HepG2 (cell line): ENCODE measurements around the gene HDLBP. TPM values are rescaled to one million over a fixed set of nuclear protein-coding genes. Genes with fewer than 3 reads are reported as not detected.

ENCODE experiments used
- DPF2 ChIP-seq: sonication (generic); formaldehyde crosslinking; IDR thresholded peaks from 2 replicates; pipeline ENCODE4 v1.4.0; 2020; ENCODE audit warnings: mild to moderate bottlenecking, low read depth, missing genetic modification reagents, borderline replicate concordance
- NFYB ChIP-seq: sonication (generic); formaldehyde crosslinking; IDR thresholded peaks from 2 replicates; pipeline ENCODE4 v1.4.0; 2020; ENCODE audit warnings: missing genetic modification reagents
- PRMT3 ChIP-seq: sonication (generic); formaldehyde crosslinking; IDR thresholded peaks from 2 replicates; pipeline ENCODE4 v1.8.1; 2022; ENCODE audit warnings: low read depth, mild to moderate bottlenecking, moderate library complexity, missing genetic modification reagents, borderline replicate concordance
- RARG ChIP-seq: sonication (generic); formaldehyde crosslinking; IDR thresholded peaks from 2 replicates; pipeline ENCODE4 v1.4.0; 2020; ENCODE audit warnings: low read depth, mild to moderate bottlenecking, missing genetic modification reagents
- SALL2 ChIP-seq: sonication (generic); formaldehyde crosslinking; IDR thresholded peaks from 2 replicates; pipeline ENCODE4 v1.8.1; 2023; ENCODE audit warnings: mild to moderate bottlenecking, missing genetic modification reagents, inconsistent platforms
- ZEB1 ChIP-seq: IDR thresholded peaks from 2 replicates; pipeline ENCODE4 v1.6.1; 2012; ENCODE audit warnings: mild to moderate bottlenecking, low read depth, inconsistent platforms; ENCODE audit not compliant: insufficient replicate concordance
- ZNF232 ChIP-seq: sonication (generic); formaldehyde crosslinking; IDR thresholded peaks from 2 replicates; pipeline ENCODE4 v1.4.0; 2020; ENCODE audit warnings: missing genetic modification reagents, borderline replicate concordance
- ZNF251 ChIP-seq: sonication (generic); formaldehyde crosslinking; IDR thresholded peaks from 2 replicates; pipeline ENCODE4 v1.9.0; 2021; ENCODE audit warnings: mild to moderate bottlenecking, missing genetic modification reagents
- ZNF296 ChIP-seq: sonication (generic); formaldehyde crosslinking; conservative IDR thresholded peaks from 2 replicates; pipeline ENCODE4 v1.5.0; 2020; ENCODE audit warnings: mild to moderate bottlenecking, missing genetic modification reagents
- ZNF44 ChIP-seq: sonication (generic); formaldehyde crosslinking; IDR thresholded peaks from 2 replicates; pipeline ENCODE4 v1.5.1; 2020; ENCODE audit warnings: mild to moderate bottlenecking, missing genetic modification reagents
- ZNF549 ChIP-seq: sonication (generic); formaldehyde crosslinking; IDR thresholded peaks from 2 replicates; pipeline ENCODE4 v1.5.0; 2020; ENCODE audit warnings: missing genetic modification reagents
- ZNF644 ChIP-seq: IDR thresholded peaks from 2 replicates; pipeline ENCODE4 v1.6.1; 2016; ENCODE audit warnings: low read depth
- ZNF670 ChIP-seq: sonication (generic); formaldehyde crosslinking; IDR thresholded peaks from 2 replicates; pipeline ENCODE4 v1.8.0; 2022; ENCODE audit warnings: mild to moderate bottlenecking, missing genetic modification reagents, borderline replicate concordance
- ZNF766 ChIP-seq: sonication (generic); formaldehyde crosslinking; IDR thresholded peaks from 2 replicates; pipeline ENCODE4 v1.5.0; 2020; ENCODE audit warnings: missing genetic modification reagents, borderline replicate concordance
- ZZZ3 ChIP-seq: sonication (generic); formaldehyde crosslinking; IDR thresholded peaks from 2 replicates; pipeline ENCODE4 v1.4.0; 2020; ENCODE audit warnings: missing genetic modification reagents, mild to moderate bottlenecking, borderline replicate concordance
- polyA plus RNA-seq, 8 experiments: library from polyadenylated mRNA; depleted of rRNA in 3 of 8; stranded (reverse) in 7 of 8; unstranded in 1 of 8; fragments of >200 nt; fragmentation: Illumina TruSeq in 4 of 8; extraction: Trizol in 4 of 8; gene quantifications; 2 replicates each; pipeline versions ENCODE4 v1.2.1 to v1.2.3, GENCODE V29; 2011 to 2016; ENCODE audit warnings: low read depth in 4 of 8, missing spikeins in 1 of 8, mixed read lengths in 1 of 8; ENCODE audit not compliant: insufficient read depth in 1 of 8
- total RNA-seq, 5 experiments: library from RNA; depleted of rRNA; stranded (reverse); fragments of >200 nt; fragmentation: Illumina TruSeq; extraction: Trizol; gene quantifications; 2 replicates each; pipeline ENCODE4 v1.2.3, GENCODE V29; 2016; ENCODE audit warnings: low read depth in 1 of 5
- TF ChIP-seq, protein P1 (sequence below): IDR thresholded peaks from 2 replicates; pipeline ENCODE4 v1.6.1; 2016; ENCODE audit warnings: low read depth
- TF ChIP-seq, protein P2 (sequence below): sonication (generic); formaldehyde crosslinking; IDR thresholded peaks from 2 replicates; pipeline ENCODE4 v1.4.0; 2020; ENCODE audit warnings: missing genetic modification reagents, mild to moderate bottlenecking, borderline replicate concordance
- TF ChIP-seq, protein P3 (sequence below): sonication (generic); formaldehyde crosslinking; IDR thresholded peaks from 2 replicates; pipeline ENCODE4 v1.8.0; 2022; ENCODE audit warnings: missing genetic modification reagents, mild to moderate bottlenecking, borderline replicate concordance
- TF ChIP-seq, protein P4 (sequence below): IDR thresholded peaks from 2 replicates; pipeline ENCODE4 v1.6.1; 2016; ENCODE audit warnings: missing genetic modification reagents, missing compliant biosample characterization
- TF ChIP-seq, protein P5 (sequence below): sonication (generic); formaldehyde crosslinking; IDR thresholded peaks from 2 replicates; pipeline ENCODE4 v1.4.0; 2020; ENCODE audit warnings: missing genetic modification reagents, borderline replicate concordance

HDLBP gene
- total and polyA plus RNA-seq, 2 of the 13 experiments (the other 11 are each of a cell fraction or from before 2014, with no cell fraction given) = 464 to 707 TPM

GRCh38 chr2:241271706-241272302, 43.7 kb downstream of the HDLBP start (continued):
- TF ChIP-seq RARG (CRISPR knock-in tag) (no peak), ZNF44 (CRISPR knock-in tag) (no peak), ZNF549 (CRISPR knock-in tag) (no peak), SALL2 (CRISPR knock-in tag) (0 out of 2 replicates have a peak, but pooled peaks have one; percentile 3), ZNF766 (CRISPR knock-in tag) (no peak), ZZZ3 (CRISPR knock-in tag) (no peak), ZEB1 (no peak), ZNF644 (CRISPR knock-in tag) (no peak), ZNF232 (CRISPR knock-in tag) (peak; percentile 20; the same call in 1 of the 2 replicates), NFYB (no peak; the same call in 1 of the 2 replicates), PRMT3 (CRISPR knock-in tag) (no peak), DPF2 (no peak), ZNF251 (CRISPR knock-in tag) (no peak), ZNF296 (CRISPR knock-in tag) (0 out of 2 replicates have a peak, but pooled peaks have one; percentile 68), ZNF670 (CRISPR knock-in tag) (no peak)
- TF ChIP-seq, protein P1, sequence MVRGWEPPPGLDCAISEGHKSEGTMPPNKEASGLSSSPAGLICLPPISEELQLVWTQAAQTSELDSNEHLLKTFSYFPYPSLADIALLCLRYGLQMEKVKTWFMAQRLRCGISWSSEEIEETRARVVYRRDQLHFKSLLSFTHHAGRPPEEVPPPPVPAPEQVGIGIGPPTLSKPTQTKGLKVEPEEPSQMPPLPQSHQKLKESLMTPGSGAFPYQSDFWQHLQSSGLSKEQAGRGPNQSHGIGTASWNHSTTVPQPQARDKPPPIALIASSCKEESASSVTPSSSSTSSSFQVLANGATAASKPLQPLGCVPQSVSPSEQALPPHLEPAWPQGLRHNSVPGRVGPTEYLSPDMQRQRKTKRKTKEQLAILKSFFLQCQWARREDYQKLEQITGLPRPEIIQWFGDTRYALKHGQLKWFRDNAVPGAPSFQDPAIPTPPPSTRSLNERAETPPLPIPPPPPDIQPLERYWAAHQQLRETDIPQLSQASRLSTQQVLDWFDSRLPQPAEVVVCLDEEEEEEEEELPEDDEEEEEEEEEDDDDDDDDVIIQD = 0 out of 2 replicates have a peak, but pooled peaks have one; percentile 7
- TF ChIP-seq, protein P2, sequence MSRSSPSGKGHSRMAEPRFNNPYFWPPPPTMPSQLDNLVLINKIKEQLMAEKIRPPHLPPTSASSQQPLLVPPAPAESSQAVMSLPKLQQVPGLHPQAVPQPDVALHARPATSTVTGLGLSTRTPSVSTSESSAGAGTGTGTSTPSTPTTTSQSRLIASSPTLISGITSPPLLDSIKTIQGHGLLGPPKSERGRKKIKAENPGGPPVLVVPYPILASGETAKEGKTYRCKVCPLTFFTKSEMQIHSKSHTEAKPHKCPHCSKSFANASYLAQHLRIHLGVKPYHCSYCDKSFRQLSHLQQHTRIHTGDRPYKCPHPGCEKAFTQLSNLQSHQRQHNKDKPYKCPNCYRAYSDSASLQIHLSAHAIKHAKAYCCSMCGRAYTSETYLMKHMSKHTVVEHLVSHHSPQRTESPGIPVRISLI = no peak
- TF ChIP-seq, protein P3, sequence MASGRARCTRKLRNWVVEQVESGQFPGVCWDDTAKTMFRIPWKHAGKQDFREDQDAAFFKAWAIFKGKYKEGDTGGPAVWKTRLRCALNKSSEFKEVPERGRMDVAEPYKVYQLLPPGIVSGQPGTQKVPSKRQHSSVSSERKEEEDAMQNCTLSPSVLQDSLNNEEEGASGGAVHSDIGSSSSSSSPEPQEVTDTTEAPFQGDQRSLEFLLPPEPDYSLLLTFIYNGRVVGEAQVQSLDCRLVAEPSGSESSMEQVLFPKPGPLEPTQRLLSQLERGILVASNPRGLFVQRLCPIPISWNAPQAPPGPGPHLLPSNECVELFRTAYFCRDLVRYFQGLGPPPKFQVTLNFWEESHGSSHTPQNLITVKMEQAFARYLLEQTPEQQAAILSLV (CRISPR knock-in tag) = no peak
- TF ChIP-seq, protein P4, sequence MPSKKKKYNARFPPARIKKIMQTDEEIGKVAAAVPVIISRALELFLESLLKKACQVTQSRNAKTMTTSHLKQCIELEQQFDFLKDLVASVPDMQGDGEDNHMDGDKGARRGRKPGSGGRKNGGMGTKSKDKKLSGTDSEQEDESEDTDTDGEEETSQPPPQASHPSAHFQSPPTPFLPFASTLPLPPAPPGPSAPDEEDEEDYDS (CRISPR knock-in tag) = peak; percentile 67
- TF ChIP-seq, protein P5, sequence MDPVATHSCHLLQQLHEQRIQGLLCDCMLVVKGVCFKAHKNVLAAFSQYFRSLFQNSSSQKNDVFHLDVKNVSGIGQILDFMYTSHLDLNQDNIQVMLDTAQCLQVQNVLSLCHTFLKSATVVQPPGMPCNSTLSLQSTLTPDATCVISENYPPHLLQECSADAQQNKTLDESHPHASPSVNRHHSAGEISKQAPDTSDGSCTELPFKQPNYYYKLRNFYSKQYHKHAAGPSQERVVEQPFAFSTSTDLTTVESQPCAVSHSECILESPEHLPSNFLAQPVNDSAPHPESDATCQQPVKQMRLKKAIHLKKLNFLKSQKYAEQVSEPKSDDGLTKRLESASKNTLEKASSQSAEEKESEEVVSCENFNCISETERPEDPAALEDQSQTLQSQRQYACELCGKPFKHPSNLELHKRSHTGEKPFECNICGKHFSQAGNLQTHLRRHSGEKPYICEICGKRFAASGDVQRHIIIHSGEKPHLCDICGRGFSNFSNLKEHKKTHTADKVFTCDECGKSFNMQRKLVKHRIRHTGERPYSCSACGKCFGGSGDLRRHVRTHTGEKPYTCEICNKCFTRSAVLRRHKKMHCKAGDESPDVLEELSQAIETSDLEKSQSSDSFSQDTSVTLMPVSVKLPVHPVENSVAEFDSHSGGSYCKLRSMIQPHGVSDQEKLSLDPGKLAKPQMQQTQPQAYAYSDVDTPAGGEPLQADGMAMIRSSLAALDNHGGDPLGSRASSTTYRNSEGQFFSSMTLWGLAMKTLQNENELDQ (CRISPR knock-in tag) = no peak
